GM19035 (cell line): ENCODE measurements around the gene TBC1D30.
A peak's percentile ranks its signal among the peaks of the same experiment; 100 is the strongest.
"Not testable (repeated sequence)": the region's sequence is repeated elsewhere in the genome, so short reads cannot be mapped to it uniquely, and the experiment has no call there.

Experiments
- ATAC-seq: cut with Tn5 transposase; IDR thresholded peaks from one replicate; pipeline ENCODE4 v1.9.1; 2021; ENCODE audit not compliant: unreplicated experiment

The TBC1D30 gene

DNA sequence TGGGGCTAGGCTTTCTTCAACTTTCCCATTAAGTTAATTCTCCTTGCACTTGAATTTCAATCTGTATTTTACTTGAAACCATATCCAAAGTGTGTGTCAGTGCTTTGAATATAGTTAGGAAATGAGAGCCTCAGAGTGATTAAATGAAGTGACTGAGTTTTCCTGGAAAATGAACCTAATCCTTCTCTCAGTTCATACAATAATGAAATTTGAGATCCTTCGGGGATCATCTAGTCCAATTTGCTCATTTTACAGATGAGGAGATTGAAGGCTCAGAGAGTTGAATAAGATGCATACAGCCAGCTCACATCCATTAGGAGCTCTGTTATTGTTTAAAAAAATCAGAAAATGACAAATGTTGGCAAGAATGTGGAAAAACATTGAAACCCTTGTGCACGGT, 18.3 kb upstream of the TBC1D30 start:
- no peak for ATAC-seq

DNA sequence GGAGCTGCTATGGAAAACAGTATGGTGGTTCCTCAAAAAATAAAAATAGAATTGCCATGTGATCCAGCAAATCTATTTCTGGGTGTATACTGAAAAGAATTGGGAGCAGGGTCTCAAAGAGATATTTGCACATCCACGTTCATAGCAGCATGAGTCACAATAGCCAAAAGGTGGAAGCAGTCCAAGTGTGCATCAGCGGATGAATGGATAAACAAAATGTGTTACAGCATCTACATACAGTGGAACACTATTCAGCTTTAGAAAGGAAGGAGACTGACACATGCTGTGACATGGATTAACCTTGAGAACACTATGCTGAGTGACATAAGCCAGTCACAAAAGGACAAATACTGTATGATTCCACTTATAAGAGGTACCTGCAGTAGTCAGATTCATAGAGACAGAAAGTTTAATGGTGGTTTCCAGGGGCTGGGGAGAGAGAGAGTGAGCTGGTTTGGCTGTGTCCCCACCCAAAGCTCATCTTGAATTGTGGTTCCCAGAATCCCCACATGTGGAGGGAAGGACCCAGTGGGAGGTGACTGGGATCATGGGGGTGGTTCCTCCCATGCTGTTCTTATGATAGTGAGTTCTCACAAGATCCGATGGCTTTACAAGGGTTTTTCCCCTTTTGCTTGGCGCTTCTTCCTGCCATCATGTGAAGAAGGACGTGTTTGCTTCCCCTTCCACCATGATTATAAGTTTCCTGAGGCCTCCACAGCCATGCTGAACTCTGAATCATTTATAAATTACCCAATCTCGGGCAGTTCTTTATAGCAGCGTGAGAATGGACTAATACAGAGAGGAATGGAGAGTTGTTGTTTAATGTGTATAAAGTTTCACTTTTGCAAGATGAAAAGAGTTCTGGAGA, 17.6 kb upstream of the TBC1D30 start:
- no peak for ATAC-seq

DNA sequence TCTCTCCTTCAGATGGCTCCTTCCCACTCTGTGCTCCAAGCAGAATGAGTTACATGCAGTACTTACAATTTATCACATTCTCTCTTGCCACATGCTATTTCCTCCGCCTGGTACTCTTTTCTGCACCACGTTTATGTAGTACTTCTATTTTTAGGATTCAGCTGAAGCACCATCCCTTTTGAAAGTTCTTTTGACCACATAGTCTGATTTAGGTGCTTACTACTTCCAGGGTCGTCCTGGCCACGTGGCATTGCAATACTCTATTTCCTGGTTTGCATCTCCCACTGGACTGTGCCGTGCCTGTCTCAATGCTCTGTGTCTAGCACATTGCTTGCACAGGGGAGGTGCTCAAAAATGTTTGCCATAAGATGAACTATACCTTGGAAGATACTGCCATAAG, 16.3 kb upstream of the TBC1D30 start:
- no peak for ATAC-seq

DNA sequence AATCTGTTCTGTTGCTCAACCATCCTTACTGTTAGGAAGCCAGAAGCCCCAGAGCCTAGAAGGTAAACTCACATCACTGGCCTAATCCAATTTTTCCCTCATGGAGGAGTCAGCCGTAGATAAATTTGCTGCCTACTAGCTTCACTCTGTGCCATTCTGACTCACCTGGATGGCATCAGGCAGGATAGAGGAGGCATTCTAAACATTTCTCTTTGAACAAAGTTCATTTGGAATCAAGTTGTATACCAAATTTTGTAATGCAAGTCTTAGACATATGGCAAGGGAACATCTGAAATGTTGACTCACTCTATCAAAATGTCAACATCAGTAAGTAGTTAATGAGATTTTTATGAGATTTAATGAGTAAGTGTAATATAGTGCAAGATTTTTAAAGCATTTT, 13.6 kb upstream of the TBC1D30 start:
- ATAC-seq = no peak

DNA sequence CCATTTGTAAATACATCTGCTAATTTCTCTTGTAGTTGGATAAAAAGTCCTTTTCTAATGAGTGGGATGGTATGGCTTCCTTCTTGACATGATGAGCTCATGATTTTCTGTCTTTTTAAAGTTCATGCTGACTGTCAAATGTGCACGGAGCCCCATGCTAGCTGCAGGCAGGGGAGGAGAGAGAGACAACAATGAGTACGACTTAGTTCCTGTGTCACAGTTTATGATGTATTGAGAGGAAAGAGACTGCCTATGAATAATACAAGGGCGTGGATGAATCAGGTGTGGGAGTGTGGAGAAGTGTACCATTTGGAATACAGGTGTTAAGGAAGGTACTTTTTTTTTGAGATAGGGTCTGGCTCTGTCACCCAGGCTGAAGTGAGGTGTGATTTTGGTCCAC, 10.7 kb upstream of the TBC1D30 start:
- no peak for ATAC-seq

DNA sequence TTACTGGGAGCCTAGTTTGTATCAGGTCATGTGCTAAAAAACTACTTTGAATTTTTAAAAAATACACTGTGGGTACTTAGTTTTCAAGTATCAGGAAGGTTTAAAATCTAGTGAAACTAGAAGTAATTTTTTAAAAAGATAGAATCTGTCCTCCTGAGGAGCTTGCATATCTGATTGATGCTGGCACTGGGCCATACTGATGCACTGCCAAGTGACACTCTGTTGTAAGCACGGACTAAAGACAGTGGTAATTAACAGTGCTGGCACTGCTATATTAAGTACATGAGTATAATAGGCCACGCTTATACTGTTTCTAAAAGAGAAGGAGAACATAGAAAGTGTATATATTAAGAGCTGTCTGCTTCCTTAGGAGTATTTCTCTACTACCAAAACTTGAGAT, 10.0 kb upstream of the TBC1D30 start:
- ATAC-seq = no peak

DNA sequence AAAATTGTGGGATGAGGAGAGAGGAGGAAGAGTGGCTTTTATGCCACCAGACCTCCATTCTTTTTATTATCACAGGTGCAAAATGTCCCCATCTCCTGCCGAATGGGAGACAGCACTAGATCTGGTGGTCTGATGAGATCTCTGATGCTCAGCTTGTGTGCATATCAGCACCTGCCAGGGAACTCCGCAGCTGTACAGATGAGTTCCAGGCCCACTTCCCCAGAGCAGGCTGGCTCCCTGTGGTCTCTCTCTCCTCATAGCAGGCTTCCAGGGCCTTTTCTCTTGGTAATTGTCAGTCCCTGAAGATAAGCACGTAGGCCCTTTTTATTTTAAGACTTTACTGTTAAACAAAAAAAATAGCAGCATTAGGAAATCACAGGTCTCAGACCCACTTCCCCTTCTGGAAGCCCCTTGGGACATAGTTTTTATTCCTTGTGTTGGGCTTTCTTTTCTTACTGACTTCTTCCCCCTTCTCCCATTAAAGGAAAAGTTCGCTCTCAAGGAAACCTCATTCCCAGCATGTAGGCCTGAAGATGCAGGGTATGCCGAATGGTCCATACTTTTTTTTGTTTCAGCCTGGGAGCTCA, 4.5 kb upstream of the TBC1D30 start:
- no peak for ATAC-seq

DNA sequence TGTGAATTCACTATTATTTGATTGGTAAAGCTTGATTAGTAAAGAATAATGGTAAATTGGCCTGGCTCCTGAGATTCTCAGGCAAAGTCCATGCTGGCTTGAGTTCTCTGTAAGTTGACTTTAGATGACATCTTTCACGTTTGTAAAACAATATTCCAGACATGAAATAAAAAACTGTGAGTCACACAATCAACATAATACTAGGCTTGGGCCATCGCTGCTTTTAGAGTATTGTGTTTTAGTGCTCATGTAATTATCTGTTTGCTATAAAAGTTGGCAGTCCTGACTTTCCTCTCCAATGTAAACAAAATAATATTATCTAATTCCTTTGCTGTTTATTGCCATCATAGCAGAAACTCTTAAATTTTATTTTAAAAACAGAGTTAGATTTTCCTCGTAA, 3.9 kb upstream of the TBC1D30 start:
- no peak for ATAC-seq

DNA sequence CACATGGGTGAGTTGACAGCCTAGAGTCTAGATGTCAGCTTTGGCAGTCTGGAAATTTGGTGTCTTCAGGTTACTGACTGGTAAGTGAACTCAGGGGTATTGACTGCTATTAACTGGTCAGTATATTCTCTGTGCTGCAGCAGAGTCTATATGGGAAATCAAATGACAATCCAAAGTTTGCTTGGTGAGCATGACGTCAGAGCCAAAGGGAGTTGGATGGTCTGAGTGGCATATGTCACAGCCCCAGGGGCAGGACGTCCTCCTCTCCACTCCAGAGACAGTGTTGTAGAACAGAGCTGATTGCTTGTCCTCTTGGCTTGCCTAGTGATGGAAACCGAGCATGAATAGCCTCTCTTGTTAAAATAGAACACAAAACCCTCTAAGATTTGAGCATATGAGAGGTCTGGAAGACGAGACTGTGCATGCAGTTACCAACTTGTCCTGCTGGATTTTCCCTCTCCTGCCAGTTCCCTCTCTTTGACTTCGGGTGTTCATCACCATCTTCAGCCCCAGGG, 3.3 kb upstream of the TBC1D30 start:
- ATAC-seq = no peak

DNA sequence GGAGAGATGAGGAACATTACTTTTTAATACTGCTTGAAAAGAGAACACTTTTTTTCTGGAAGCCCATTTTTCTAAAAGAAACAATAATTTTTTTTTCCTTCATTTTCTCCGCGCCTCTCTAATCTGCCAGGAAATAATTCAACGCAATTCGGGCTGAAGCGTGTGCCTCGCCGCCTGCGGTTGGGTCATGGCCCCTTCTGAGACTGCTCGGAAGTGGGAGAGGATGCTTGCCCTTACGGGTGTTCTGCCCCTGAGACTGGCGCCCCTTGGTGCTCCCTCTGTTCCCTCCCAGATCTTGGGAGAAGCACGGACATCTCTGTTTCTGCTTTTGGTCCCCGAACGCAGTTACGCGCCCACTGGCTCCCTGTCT, 332 bp upstream of the TBC1D30 start:
- ATAC-seq = peak; percentile 30

DNA sequence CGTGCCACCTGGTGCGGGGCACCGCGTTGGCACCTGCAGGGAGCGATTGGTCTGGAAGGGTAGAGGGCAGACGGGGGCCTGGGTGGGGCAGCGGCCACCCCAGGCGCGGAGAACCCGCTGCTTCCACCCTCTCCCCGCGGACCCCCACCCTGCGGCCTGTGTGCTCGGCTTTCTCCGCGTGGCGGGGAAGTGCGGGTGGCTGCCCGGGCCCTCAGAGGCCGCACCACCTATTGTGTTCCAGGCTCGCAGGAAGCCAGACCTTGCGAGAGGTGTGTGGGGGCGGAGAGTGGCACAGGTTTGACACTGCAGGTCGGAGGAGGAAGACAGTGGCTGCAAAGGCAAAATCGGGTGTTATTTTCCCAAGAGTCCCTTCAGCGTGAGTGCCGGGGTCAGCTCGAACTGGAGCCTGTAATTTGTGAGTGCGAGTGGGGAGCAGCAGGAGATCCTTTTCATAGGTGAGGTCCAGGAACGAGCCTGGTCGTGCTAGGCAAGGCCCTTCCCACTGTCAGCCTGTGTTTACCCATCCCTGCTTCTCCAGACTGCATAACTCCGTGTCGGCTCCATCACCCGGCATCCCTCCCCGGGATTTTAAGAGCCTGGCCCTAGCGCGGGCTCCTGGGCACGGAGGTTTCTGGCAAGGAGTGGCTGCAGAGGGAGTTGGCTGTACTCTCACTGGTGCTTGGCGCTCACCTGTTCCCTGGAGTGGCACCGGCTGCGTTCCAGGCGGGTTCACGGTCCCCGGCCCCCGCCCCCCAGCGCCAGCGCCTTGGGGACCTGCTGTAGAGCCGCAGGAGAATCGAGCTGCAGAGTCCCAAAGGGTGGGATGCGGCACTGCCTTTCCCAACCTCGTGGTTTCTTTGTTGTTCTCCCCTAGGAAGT, 935 bp downstream of the TBC1D30 start:
- peak; percentile 9 for ATAC-seq

DNA sequence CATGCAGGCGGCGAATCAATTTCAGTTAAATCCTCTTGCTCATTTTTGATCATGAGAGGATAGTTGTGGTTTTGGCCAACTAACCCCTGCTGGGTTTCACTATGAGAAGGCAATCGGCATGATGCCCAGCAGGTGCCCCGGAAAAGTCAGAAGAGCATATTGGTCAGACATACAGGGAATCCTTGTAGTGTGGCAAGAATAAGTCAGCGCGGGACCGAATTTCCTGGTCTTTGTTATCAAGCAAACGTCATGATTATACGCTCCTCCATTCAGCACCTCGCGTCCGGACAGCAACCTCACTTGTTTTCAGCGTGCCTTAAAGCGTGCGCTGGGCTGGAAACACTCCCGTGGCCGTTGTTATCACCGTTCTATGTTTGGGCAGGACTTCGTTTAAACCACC, 1.8 kb downstream of the TBC1D30 start:
- ATAC-seq = peak; percentile 41

DNA sequence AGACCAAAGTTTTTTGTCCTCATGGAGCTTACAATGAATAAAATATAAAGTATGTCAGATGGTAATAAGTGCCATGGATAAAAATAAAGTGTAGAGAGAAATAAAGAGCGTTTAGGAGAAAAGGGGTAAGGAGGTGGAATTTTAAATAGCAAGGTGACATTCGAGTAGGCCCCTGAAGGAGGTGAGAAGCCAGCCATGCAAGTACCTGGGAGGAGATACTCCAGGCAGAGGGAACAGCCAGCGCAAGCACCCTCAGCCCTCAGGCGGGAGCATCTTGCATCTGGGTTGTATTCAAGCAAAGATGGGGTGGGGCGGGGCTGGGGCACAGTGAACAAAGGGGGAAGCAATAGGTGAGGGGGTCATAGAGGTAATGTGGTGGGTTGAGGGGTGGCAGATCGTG, 4.3 kb downstream of the TBC1D30 start:
- ATAC-seq = no peak

DNA sequence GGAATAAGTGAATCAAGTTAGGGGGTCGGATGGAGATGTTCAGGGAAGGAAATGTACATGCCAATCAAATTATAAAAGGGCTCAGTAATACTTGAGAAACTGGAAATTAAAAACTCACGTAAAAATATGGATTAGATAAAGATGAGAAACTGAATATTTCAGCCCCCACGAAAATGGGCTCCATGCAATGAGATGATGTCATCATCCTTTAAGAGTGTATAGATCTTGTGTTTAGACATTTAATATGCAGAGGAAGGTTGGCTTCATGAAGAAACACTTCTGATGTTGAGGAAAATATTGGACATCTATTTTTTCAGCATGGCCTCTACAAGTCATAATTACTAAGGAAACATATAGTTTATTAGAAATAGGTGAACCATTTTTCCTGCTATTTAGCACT, 9.5 kb downstream of the TBC1D30 start:
- ATAC-seq = no peak

DNA sequence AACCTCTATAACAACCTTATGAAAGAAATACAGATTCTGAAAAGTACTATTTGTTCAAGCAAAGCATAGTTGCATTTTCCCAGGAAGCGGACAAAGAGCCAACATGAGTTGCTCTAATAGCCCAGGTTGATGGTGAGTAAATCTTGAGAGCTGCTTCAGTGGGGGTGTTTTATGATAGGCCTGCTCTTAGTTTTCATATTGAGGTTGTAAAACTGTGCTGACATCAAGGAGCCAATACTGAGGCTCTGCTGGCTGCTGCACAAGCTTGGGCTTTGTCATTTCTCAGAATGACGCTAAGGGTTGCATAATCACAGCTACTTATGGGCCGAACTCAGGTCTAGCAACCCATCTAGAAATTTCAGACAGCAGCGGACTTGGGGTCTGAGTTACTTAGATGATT, 11.5 kb downstream of the TBC1D30 start:
- ATAC-seq = no peak

DNA sequence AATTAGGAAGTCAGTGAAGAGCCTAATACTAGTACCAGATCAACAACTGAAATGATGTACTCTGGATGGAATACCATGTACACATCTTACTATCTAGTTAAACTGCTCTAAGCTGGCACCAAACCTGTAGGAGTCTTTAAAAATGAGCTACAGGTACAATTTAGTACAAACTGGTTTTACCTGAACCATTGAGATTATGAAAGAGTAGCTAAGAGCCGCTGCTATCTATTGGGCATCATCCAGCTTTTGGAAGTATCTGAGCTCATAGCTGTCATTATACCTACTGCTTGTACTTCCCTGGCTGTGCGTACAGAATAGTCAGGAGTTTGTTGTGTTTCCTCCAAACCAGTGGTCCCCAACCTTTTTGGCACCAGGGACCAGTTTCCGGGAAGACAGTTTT, 12.4 kb downstream of the TBC1D30 start:
- no peak for ATAC-seq

DNA sequence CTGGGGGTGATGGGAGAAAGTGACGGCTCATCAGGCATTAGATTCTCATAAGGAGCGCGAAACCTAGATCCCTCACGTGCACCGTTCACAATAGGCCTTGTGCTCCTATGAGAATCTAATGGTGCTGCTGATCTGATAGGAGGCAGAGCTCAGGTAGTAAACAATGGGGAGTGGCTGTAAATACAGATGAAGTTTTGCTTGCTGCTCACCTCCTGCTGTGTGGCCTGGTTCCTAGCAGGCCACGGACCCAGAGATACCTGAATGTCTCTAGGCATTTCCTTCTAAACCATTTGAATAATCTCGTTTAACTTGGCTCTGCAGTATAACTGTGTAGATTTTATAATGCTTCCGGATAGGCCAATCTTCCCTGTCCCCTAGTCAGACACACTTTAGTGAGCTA, 13.0 kb downstream of the TBC1D30 start:
- no peak for ATAC-seq

DNA sequence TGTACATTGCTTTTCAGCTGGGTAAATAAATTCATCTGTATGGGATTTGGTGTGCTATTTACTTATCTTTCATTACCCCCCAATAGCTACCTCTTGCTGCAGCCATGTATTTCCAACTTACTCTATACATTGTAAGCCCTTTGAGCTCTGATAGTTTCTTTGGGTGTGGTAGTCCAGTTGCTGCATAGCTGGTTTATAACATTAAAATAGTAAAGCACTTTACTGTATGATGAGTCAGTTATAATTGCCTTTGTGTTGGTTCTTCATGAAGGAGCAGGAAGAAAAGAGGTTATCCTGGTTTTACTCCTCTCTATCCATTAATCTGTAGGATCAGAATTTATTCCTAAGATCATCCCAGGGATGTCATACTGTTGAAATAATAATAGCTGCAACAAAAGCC, 15.7 kb downstream of the TBC1D30 start:
- no peak for ATAC-seq

DNA sequence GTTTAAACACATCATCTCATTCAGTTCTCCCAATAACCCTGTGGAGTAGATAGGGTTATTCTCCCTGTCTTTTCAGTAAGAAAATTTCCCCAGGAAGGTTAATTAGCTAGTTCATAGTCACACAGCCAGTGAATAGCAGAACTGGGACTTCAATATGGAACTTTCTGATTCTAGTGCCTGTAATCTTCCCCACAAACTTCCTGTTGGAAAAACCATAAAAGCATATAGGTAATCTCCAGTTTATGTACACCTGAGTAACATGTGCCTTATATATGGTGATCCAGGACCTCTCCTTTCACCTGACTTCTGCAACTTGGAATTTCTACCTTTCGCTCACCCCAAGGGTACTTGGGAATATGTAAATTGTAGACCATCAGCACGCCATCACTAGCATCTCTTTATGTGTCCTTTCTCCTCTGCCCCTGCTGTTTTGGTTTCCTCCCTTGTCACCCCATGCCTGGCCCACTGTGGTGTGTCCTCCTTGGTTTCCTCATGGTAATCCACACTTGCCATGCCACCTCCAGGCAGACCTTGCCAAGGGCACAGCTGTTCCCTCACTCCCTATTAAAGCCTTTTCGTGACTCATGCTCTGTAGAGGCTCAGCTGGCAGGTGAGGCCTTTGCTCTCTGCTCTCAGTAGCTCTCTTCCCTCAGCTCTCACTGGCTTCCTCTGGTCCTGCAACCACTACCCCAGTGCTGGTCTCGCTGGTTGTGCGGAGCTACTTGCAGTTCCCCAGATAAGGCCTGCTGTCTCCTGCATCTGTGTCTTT, 16.7 kb downstream of the TBC1D30 start:
- ATAC-seq = no peak

DNA sequence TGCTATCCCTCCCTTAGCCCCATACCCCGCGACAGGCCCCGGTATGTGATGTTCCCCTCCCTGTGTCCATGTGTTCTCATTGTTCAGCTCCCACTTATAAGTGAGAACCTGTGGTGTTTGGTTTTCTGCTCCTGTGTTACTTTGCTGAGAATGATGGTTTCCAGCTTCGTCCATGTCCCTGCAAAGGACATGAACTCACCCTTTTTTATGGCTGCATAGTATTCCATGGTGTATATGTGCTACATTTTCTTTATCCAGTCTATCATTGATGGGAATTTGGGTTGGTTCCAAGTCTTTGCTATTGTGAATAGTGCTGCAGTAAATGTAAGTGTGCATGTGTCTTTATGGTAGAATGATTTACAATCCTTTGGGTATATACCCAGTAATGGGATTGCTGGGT, 24.0 kb downstream of the TBC1D30 start:
- ATAC-seq = not testable (repeated sequence)
